GM12865 (cell line): ENCODE measurements around the gene PPIG.

ENCODE experiments used
- DNase-seq: peaks from one replicate; pipeline ENCODE4 v3.0.0; 2010; ENCODE audit warnings: low read depth
- H3K4me3 ChIP-seq: 2 replicates; pipeline ENCODE4 v1.5.1; 2011; ENCODE audit warnings: mild to moderate bottlenecking, low read depth, low read length, control low read depth
- CTCF ChIP-seq: IDR thresholded peaks from 2 replicates; pipeline ENCODE4 v1.5.1; 2011; ENCODE audit warnings: low read length, control low read depth, low read depth, inconsistent platforms; ENCODE audit not compliant: insufficient read depth; ENCODE audit errors: missing control alignments

The PPIG gene

GRCh38 chr2:169647496-169647895, 63.3 kb downstream of the PPIG start:
- H3K4me3 ChIP-seq = no peak overlapping the region
- no peak for TF ChIP-seq CTCF
- no peak for DNase-seq

DNA sequence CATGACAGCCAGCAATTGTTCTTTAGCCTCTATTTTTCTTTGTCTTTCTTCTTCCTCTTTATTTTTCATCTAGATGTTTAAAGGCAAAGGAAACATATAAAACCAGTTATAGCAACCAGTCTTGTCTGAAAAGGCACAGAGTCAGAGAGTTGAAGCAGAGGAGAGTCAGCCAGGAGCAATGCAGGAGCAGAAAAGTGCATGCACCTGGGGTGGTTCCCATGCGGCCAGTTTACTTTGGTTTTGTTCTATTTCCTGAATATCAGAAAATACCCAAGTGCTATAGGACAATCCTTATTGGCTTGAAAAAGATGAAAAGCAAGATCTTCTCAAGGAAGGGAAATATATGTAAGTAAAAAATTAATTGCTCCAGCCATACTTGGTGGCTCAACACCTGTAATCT, 65.1 kb downstream of the PPIG start:
- H3K4me3 ChIP-seq = no peak overlapping the region
- DNase-seq = no peak
- no peak for TF ChIP-seq CTCF

DNA sequence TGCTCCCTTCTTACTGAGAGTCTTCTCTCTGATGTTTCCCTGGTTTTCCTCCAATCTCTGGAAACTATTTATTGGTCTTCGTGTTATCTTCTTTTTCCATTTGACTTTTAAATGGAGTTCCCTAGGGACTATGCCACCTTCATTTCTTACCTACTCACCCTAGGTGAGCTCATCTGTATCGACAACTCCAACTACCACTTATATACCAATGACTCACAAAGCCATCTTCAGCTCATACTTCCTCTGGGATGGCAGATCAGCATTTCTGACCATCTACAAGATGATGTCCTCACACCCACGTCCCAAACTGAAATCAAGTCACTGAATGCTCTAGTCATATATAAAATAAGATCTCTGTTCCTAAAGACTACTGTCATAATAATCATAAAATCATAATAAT, 69.5 kb downstream of the PPIG start:
- no peak for TF ChIP-seq CTCF

GRCh38 chr2:169656164-169656563, 72.0 kb downstream of the PPIG start:
- no peak for TF ChIP-seq CTCF
- no peak for DNase-seq

More for the DNA sequence above, 69.5 kb downstream of the PPIG start:
- DNase-seq = no peak
- H3K4me3 ChIP-seq = no peak overlapping the region

DNA sequence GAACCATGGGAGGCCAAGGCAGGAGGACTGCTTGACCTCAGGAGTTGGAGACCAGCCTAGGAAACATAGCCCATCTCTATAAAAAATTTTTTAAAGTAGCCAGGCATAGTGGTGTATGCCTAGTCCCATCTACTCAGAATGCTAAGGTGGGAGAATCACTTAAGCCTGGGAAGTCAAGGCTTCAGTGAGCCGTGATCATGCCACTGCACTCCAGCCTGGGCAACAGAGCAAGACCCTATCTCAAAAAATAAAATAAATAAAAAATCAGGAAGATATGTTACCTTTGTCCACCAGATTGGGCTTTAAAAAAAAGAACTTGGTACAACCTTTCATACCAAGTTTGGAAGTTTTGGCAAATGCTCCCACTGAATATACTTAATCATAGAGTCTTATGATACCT, 74.7 kb downstream of the PPIG start:
- no peak for DNase-seq
- no peak overlapping the region for H3K4me3 ChIP-seq
- no peak for TF ChIP-seq CTCF

More at GRCh38 chr2:169656164-169656563, 72.0 kb downstream of the PPIG start:
- no peak overlapping the region for H3K4me3 ChIP-seq

DNA sequence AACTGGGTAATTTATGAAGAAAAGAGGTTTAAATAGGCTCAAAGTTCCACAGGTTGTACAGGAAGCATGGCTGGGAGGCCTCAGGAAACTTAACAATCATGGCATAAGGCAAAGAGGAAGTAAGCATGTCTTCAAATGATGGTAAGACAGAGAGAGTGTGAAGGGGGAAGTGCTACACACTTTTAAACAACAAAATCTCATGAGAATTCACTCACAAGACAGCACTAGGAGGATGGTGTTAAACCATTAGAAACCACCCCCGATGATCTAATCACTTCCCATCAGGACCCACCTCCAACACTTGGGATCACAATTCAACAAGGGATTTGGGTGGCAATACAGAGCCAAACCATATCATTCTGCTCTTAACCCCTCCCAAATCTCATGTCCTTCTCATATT, 75.2 kb downstream of the PPIG start:
- DNase-seq = no peak
- H3K4me3 ChIP-seq = no peak overlapping the region

More for the DNA sequence above, 75.2 kb downstream of the PPIG start:
- TF ChIP-seq CTCF = no peak
